ENCODE measurements around the gene STAT5B. TPM values are rescaled to one million over a fixed set of nuclear protein-coding genes. Genes with fewer than 3 reads are reported as not detected.
"Not testable (repeated sequence)": the region's sequence is repeated elsewhere in the genome, so short reads cannot be mapped to it uniquely, and the experiment has no call there.

The STAT5B gene
- total and polyA plus RNA-seq, 2 of the 8 experiments (the other 6 are each of a cell fraction or from before 2014, with no cell fraction given): 35.3 to 52.6 TPM

DNA sequence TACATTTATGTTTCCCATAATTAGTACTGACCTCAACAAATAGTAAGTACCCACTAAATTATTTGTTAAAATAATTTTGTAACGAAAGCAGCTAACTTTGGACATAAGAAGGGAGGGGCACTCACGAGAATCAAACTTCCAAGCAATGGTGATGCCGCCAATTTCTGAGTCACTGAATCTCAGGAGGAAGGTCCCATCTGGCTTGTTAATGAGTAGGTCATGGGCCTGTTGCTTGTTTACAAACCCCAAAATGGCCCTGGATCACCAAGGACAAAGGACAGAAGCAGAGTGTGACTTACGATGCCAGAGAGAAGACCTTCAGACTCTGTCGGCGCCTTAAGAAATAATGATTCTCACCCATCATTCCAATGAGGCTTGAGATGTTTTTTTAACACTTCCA lies 66.1 kb downstream of the STAT5B start (continued):
- TF ChIP-seq USF2 (IDR thresholded peaks at IDR 0.05; ENCODE audit: low read length): no peak
- TF ChIP-seq BACH1 (IDR thresholded peaks at IDR 0.05; ENCODE audit: low read length): no peak
- TF ChIP-seq SP4 (IDR thresholded peaks at IDR 0.05; ENCODE audit: low read length): no peak
- TF ChIP-seq EP300 (IDR thresholded peaks at IDR 0.05; ENCODE audit: borderline replicate concordance in 1 of 2, low read depth in 2 of 2, low read length in 2 of 2): no peak
- no peak for TF ChIP-seq RFX5 (IDR thresholded peaks at IDR 0.05; ENCODE audit: borderline replicate concordance, low read depth, low read length)

DNA sequence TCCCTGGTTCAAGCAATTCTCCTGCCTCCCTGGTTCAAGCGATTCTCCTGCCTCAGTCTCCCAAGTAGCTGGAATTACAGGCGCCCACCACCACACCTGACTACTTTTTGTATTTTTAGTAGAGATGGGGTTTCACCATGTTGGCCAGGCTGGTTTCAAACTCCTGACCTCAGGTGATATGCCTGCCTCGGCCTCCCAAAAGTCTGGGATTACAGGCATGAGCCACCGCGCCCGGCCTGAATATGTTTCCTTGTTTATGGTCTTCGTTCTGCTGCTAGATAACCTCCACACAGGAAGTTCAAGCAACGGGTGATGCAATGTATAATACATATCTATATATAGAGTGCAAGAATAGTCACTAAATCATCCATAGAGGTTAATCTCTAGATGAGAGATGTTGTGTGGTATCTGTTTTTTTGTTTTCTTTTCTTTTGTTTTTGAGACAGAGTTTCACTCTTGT lies 70.0 kb downstream of the STAT5B start:
- H3K4me2 ChIP-seq (ENCODE audit: insufficient read depth in 1 of 2, low read depth in 2 of 2, low read length in 2 of 2); H2BK15ac ChIP-seq (ENCODE audit: low read length); H4K5ac ChIP-seq (ENCODE audit: insufficient read length, low read depth, low read length); H3K27me3 ChIP-seq (replicated peaks in 1 of 4; ENCODE audit: control insufficient read depth in 3 of 4, extremely low read depth in 1 of 4, insufficient read depth in 3 of 4, low read length in 3 of 4); FAIRE-seq; H4K91ac ChIP-seq (replicated peaks; ENCODE audit: insufficient read length, low read length); POLR2A ChIA-PET (ENCODE audit: partially characterized antibody); H2BK120ac ChIP-seq (replicated peaks; ENCODE audit: low read depth, low read length); H4K8ac ChIP-seq (ENCODE audit: extremely low read depth, insufficient read depth, low read length); H3K23ac ChIP-seq (ENCODE audit: insufficient read length); H3K23me2 ChIP-seq (ENCODE audit: low read depth, low read length); H3K14ac ChIP-seq (ENCODE audit: insufficient read length); H3K56ac ChIP-seq (replicated peaks; ENCODE audit: insufficient read length, low read depth, low read length); H3K18ac ChIP-seq (ENCODE audit: extremely low read depth, low read length); H2AFZ ChIP-seq (ENCODE audit: low read length); H3K9me3 ChIP-seq (ENCODE audit: insufficient read depth in 2 of 2, low read depth in 1 of 2, low read length in 1 of 2); H3K4me3 ChIP-seq (ENCODE audit: extremely low read depth in 1 of 4, insufficient read depth in 2 of 4, low read depth in 3 of 4, low read length in 4 of 4); H3K4me1 ChIP-seq (replicated peaks in 1 of 4; ENCODE audit: control insufficient read depth in 3 of 4, insufficient read depth in 4 of 4, low read length in 3 of 4); H3K27ac ChIP-seq (ENCODE audit: low read depth, low read length); H2BK20ac ChIP-seq (ENCODE audit: low read length); CTCF ChIA-PET (ENCODE audit: partially characterized antibody); H2AK5ac ChIP-seq (ENCODE audit: low read depth, low read length); H3K9ac ChIP-seq (replicated peaks in 1 of 4; ENCODE audit: extremely low read depth in 1 of 4, low read depth in 3 of 4, low read length in 3 of 4); DNase-seq (ENCODE audit: low read depth in 1 of 2, low spot score in 2 of 2); H2BK12ac ChIP-seq (ENCODE audit: low read depth, low read length); H3K79me2 ChIP-seq (ENCODE audit: control insufficient read depth in 1 of 2, insufficient read depth in 2 of 2, low read length in 2 of 2); H2BK5ac ChIP-seq (ENCODE audit: low read depth, low read length); H3K4ac ChIP-seq (replicated peaks; ENCODE audit: insufficient read length, low read depth, low read length); H3K79me1 ChIP-seq (ENCODE audit: low read depth, low read length); H4K20me1 ChIP-seq (replicated peaks in 1 of 2; ENCODE audit: control insufficient read depth in 1 of 2, insufficient read depth in 2 of 2, low read length in 2 of 2): not testable (repeated sequence)
- WGBS, 2 experiments (ENCODE audit: extremely low coverage in 1 of 2, insufficient coverage in 1 of 2, insufficient read length in 1 of 2, insufficient replicate concordance in 2 of 2, low coverage in 1 of 2, low lambda C conversion rate in 2 of 2, missing lambda C conversion rate in 1 of 2): 96% methylated on average over 8 of the region's 8 CpGs; no CpG with 5 or more reads in 1 of the 2 experiments
- H3K36me3 ChIP-seq (ENCODE audit: control insufficient read depth in 2 of 4, insufficient read depth in 4 of 4, low read length in 3 of 4): peaks cover 3 to 36% (median 23%) of the 10 kb centered on the region in 4 experiments; a peak in 6 of 8 replicates

Measured in H1 (cell line).